Karpas-422 (cell line): Measurements from ENCODE around the gene CLCA2. TPM values are rescaled to one million over a fixed set of nuclear protein-coding genes. Genes with fewer than 3 reads are reported as not detected.

Experiments used
- DNase-seq: peaks from one replicate; pipeline ENCODE4 v3.0.0-alpha.2; 2015
- H2AFZ ChIP-seq: fragments of 200-600 bp; sonication (generic); 2 replicates; pipeline ENCODE4 v1.6.1; 2014; ENCODE audit warnings: antibody characterized with exemption, low read length, mixed read lengths
- H3K27ac ChIP-seq: fragments of 200-600 bp; sonication (generic); 2 replicates; pipeline ENCODE4 v1.5.1; 2014; ENCODE audit warnings: mild to moderate bottlenecking, low read length, moderate library complexity
- H3K27me3 ChIP-seq: fragments of 200-600 bp; sonication (generic); 2 replicates; pipeline ENCODE4 v1.6.1; 2014; ENCODE audit warnings: low read length, mixed read lengths
- H3K36me3 ChIP-seq: fragments of 200-600 bp; sonication (generic); 2 replicates; pipeline ENCODE4 v1.6.1; 2014; ENCODE audit warnings: low read length, mixed read lengths; ENCODE audit not compliant: insufficient read depth
- H3K4me1 ChIP-seq: fragments of 200-600 bp; sonication (generic); 2 replicates; pipeline ENCODE4 v1.6.1; 2014; ENCODE audit warnings: mild to moderate bottlenecking, low read length, mixed read lengths
- H3K4me2 ChIP-seq: fragments of 200-600 bp; sonication (generic); 2 replicates; pipeline ENCODE4 v1.6.1; 2014; ENCODE audit warnings: low read length, low read depth, mild to moderate bottlenecking; ENCODE audit not compliant: poor library complexity, severe bottlenecking
- H3K4me3 ChIP-seq: fragments of 200-600 bp; sonication (generic); 2 replicates; pipeline ENCODE4 v1.5.1; 2014; ENCODE audit warnings: mild to moderate bottlenecking, antibody characterized with exemption, low read length, mixed read lengths
- H3K79me2 ChIP-seq: fragments of 200-600 bp; sonication (generic); 2 replicates; pipeline ENCODE4 v1.6.1; 2014; ENCODE audit warnings: mild to moderate bottlenecking, low read length, mixed read lengths
- H3K9ac ChIP-seq: fragments of 200-600 bp; sonication (generic); 2 replicates; pipeline ENCODE4 v1.6.0; 2014; ENCODE audit warnings: low read length
- H3K9me2 ChIP-seq: fragments of 200-600 bp; sonication (generic), shearing (Covaris generic); replicated peaks from 2 replicates; pipeline ENCODE4 v1.6.0; 2014; ENCODE audit warnings: mild to moderate bottlenecking, low read length, moderate library complexity; ENCODE audit not compliant: insufficient read depth
- H3K9me3 ChIP-seq: fragments of 300-700, 200-600 bp; sonication (generic); 2 replicates; pipeline ENCODE4 v1.6.1; 2014; ENCODE audit warnings: low read length, mixed read lengths
- H4K20me1 ChIP-seq: fragments of 200-600 bp; sonication (generic); 2 replicates; pipeline ENCODE4 v1.6.1; 2014; ENCODE audit warnings: mild to moderate bottlenecking, antibody characterized with exemption, low read length, low read depth; ENCODE audit not compliant: insufficient read depth
- total RNA-seq: library from RNA; depleted of rRNA; stranded (reverse); fragments of >200 nt; shearing (Covaris generic); gene quantifications from 2 replicates; pipeline ENCODE4 v1.2.3, GENCODE V29; 2014; ENCODE audit warnings: low replicate concordance

Gene CLCA2
- total RNA-seq, 1 experiment from 2014 or later, result not detected

DNA sequence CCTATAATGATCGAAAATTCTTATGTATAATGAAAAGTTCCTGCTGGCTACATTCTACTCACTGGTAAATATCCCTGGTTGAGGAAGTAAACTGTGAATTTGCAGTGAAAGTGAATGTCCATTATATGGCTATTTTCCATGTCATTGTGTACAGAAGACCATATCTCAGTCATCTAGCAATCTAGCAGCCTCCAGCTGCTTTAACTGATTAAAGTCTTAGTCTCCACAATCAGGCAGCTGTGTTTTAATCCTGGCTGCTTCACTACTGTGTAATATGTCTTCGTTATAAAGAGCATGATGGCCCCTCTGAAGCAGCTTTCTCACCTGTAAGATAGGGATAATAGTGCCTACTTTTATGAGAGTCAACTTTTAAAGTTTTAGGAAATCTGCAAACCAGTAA, 11.4 kb downstream of the CLCA2 start:
- no peak overlapping the region for H2AFZ ChIP-seq
- DNase-seq, result no peak
- no peaks in the 10 kb centered on the region for H4K20me1 ChIP-seq
- H3K36me3 ChIP-seq, result no peaks in the 10 kb centered on the region
- H3K4me3 ChIP-seq, result no peak overlapping the region
- H3K27me3 ChIP-seq, result no peaks in the 10 kb centered on the region
- no peaks in the 10 kb centered on the region for H3K4me1 ChIP-seq
- H3K79me2 ChIP-seq, result no peaks in the 10 kb centered on the region
- H3K27ac ChIP-seq, result no peak overlapping the region
- H3K9me2 ChIP-seq, result no peaks in the 10 kb centered on the region
- no peak overlapping the region for H3K9ac ChIP-seq
- H3K9me3 ChIP-seq, result no peaks in the 10 kb centered on the region
- no peak overlapping the region for H3K4me2 ChIP-seq

GRCh38 chr1:86436041-86436440, 12.1 kb downstream of the CLCA2 start:
- no peaks in the 10 kb centered on the region for H3K79me2 ChIP-seq
- H3K9me2 ChIP-seq, result no peaks in the 10 kb centered on the region
- H3K27ac ChIP-seq, result no peak overlapping the region
- H3K27me3 ChIP-seq, result no peaks in the 10 kb centered on the region
- H3K4me1 ChIP-seq, result no peaks in the 10 kb centered on the region
- no peaks in the 10 kb centered on the region for H4K20me1 ChIP-seq
- H3K36me3 ChIP-seq, result no peaks in the 10 kb centered on the region
- DNase-seq, result no peak
- no peaks in the 10 kb centered on the region for H3K9me3 ChIP-seq
- no peak overlapping the region for H2AFZ ChIP-seq
- no peak overlapping the region for H3K4me3 ChIP-seq
- H3K9ac ChIP-seq, result no peak overlapping the region
- no peak overlapping the region for H3K4me2 ChIP-seq

- no peak for DNase-seq
- no peak overlapping the region for H3K4me3 ChIP-seq
Observed at GRCh38 chr1:86441581-86441980, 17.6 kb downstream of the CLCA2 start.

DNA sequence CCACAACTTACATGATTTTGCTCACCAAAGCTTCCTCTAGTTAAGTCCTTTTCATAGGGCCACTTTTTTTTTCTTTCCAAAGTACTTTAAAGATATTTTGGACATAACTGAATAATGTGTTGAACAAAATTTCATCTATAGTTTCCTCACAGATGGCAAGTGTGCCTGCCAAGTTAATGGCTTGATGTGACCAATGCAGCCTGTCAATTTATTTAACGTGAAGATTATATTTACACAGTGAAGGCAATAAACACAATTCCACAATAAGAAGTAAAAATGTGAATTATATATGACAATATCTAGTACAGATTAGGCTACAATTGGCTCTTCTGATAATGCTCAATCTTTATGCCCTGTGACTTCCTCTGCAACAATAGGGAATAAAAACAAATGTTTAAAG, 18.0 kb downstream of the CLCA2 start:
- H3K4me1 ChIP-seq, result no peaks in the 10 kb centered on the region
- H3K9me2 ChIP-seq, result no peaks in the 10 kb centered on the region
- no peak for DNase-seq
- H3K4me3 ChIP-seq, result no peak overlapping the region
- H2AFZ ChIP-seq, result no peak overlapping the region
- H3K4me2 ChIP-seq, result no peak overlapping the region
- H3K9ac ChIP-seq, result no peak overlapping the region
- H3K27me3 ChIP-seq, result no peaks in the 10 kb centered on the region
- H3K27ac ChIP-seq, result no peak overlapping the region
- H3K9me3 ChIP-seq, result no peaks in the 10 kb centered on the region
- no peaks in the 10 kb centered on the region for H4K20me1 ChIP-seq
- no peaks in the 10 kb centered on the region for H3K36me3 ChIP-seq
- H3K79me2 ChIP-seq, result no peaks in the 10 kb centered on the region

More at GRCh38 chr1:86441581-86441980, 17.6 kb downstream of the CLCA2 start:
- Histone ChIP-seq H3K9ac (no peak overlapping the region), H3K27me3 (no peaks in the 10 kb centered on the region), H4K20me1 (no peaks in the 10 kb centered on the region), H3K79me2 (no peaks in the 10 kb centered on the region), H3K27ac (no peak overlapping the region), H3K4me1 (no peaks in the 10 kb centered on the region), H3K9me3 (no peaks in the 10 kb centered on the region), H2AFZ (no peak overlapping the region), H3K36me3 (no peaks in the 10 kb centered on the region), H3K4me2 (no peak overlapping the region), H3K9me2 (no peaks in the 10 kb centered on the region)

GRCh38 chr1:86445919-86446318, 21.9 kb downstream of the CLCA2 start:
- Histone ChIP-seq H4K20me1 (no peaks in the 10 kb centered on the region), H3K4me3 (no peak overlapping the region), H3K9me2 (no peaks in the 10 kb centered on the region), H3K4me1 (no peaks in the 10 kb centered on the region), H3K9me3 (no peaks in the 10 kb centered on the region), H3K79me2 (no peaks in the 10 kb centered on the region), H2AFZ (no peak overlapping the region), H3K27me3 (no peaks in the 10 kb centered on the region), H3K27ac (no peak overlapping the region), H3K9ac (no peak overlapping the region), H3K36me3 (no peaks in the 10 kb centered on the region), H3K4me2 (no peak overlapping the region)
- DNase-seq, result no peak

GRCh38 chr1:86447198-86447790, 23.3 kb downstream of the CLCA2 start:
- Histone ChIP-seq H3K9me3 (no peaks in the 10 kb centered on the region), H3K9me2 (no peaks in the 10 kb centered on the region), H3K79me2 (no peaks in the 10 kb centered on the region), H4K20me1 (no peaks in the 10 kb centered on the region), H3K27me3 (no peaks in the 10 kb centered on the region), H3K4me3 (no peak overlapping the region), H3K4me2 (no peak overlapping the region), H3K36me3 (no peaks in the 10 kb centered on the region), H3K4me1 (no peaks in the 10 kb centered on the region), H2AFZ (no peak overlapping the region), H3K27ac (no peak overlapping the region), H3K9ac (no peak overlapping the region)
- DNase-seq, result no peak

- no peak overlapping the region for H3K9ac ChIP-seq
- no peak overlapping the region for H3K4me2 ChIP-seq
- no peaks in the 10 kb centered on the region for H3K27me3 ChIP-seq
- no peaks in the 10 kb centered on the region for H4K20me1 ChIP-seq
- no peak overlapping the region for H2AFZ ChIP-seq
- no peaks in the 10 kb centered on the region for H3K4me1 ChIP-seq
- DNase-seq, result no peak
- H3K4me3 ChIP-seq, result no peak overlapping the region
- H3K27ac ChIP-seq, result no peak overlapping the region
- no peaks in the 10 kb centered on the region for H3K9me3 ChIP-seq
- no peaks in the 10 kb centered on the region for H3K36me3 ChIP-seq
- H3K79me2 ChIP-seq, result no peaks in the 10 kb centered on the region
- H3K9me2 ChIP-seq, result no peaks in the 10 kb centered on the region
Observed at GRCh38 chr1:86448670-86449069, 24.7 kb downstream of the CLCA2 start.

DNA sequence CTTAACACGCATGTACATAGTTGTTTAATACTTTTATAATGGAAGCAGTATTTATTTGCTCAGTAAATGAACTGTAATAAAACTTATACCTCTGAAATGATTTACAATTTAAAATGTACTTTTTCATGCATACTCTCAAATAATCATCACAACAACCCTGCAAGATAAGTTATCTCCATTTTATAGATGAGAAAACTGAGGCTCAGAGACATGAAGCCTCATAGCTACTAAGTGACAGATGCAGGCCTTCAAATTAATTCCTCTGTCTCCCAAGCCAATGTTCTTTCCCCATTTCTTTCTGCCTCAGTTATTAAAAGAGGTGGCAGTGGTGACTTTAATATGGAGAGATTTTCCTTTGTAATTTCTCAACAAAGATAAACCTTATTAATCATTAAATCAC, 25.1 kb downstream of the CLCA2 start:
- Histone ChIP-seq H3K27me3 (no peaks in the 10 kb centered on the region), H3K9ac (no peak overlapping the region), H2AFZ (no peak overlapping the region), H3K4me1 (no peaks in the 10 kb centered on the region), H3K27ac (no peak overlapping the region), H3K4me3 (no peak overlapping the region), H3K9me2 (no peaks in the 10 kb centered on the region), H3K36me3 (no peaks in the 10 kb centered on the region), H3K9me3 (no peaks in the 10 kb centered on the region), H3K79me2 (no peaks in the 10 kb centered on the region), H3K4me2 (no peak overlapping the region), H4K20me1 (no peaks in the 10 kb centered on the region)
- DNase-seq, result no peak

DNA sequence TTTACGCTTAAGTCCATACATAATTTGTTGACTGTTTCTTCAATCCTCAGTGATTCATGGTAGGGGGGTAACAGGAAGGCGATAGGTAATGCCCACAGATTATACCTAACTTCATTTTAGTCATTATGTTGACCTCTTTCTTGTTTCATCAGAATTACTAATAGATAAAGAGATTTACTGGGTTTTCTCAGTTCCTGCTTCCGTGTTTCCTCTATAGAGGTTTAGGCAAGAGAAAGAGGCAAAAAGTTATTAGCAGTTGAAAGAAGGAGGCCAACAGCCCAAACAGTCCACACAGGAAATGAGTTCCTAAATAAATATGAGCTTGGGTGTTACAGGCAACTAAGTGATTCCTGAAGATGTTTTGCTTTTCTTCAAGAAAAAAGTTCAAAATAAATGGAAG, 26.9 kb downstream of the CLCA2 start:
- H3K9me2 ChIP-seq, result no peaks in the 10 kb centered on the region
- H3K9me3 ChIP-seq, result no peaks in the 10 kb centered on the region
- H2AFZ ChIP-seq, result no peak overlapping the region
- DNase-seq, result no peak
- no peak overlapping the region for H3K9ac ChIP-seq
- no peak overlapping the region for H3K4me3 ChIP-seq
- no peak overlapping the region for H3K4me2 ChIP-seq
- H3K36me3 ChIP-seq, result no peaks in the 10 kb centered on the region
- no peaks in the 10 kb centered on the region for H3K4me1 ChIP-seq
- no peaks in the 10 kb centered on the region for H3K79me2 ChIP-seq
- H4K20me1 ChIP-seq, result no peaks in the 10 kb centered on the region
- H3K27me3 ChIP-seq, result no peaks in the 10 kb centered on the region
- no peak overlapping the region for H3K27ac ChIP-seq
